ENCODE data around the gene ADAM12. TPM values are rescaled to one million over a fixed set of nuclear protein-coding genes. Genes with fewer than 3 reads are reported as not detected.

ADAM12 gene
- total RNA-seq, 1 experiment from 2014 or later: not detected

GRCh38 chr10:126245501-126245900 lies 142.8 kb downstream of the ADAM12 start:
- H3K9me3 ChIP-seq (ENCODE audit: control insufficient read depth in 1 of 2, insufficient read depth in 1 of 2, low read depth in 1 of 2, low read length in 2 of 2): no peaks in the 10 kb centered on the region
- ChIA-PET CTCF (no interaction called here), RAD21 (ENCODE audit: low non-redundant PET in 1 of 2, low total read pairs in 2 of 2, uncharacterized antibody in 2 of 2, unreplicated experiment in 2 of 2) (no interaction called here), POLR2A (no interaction called here)
- no peaks in the 10 kb centered on the region for H3K79me2 ChIP-seq (ENCODE audit: insufficient read depth, low read length)
- H3K27ac ChIP-seq (ENCODE audit: low read depth, low read length): no peak overlapping the region
- intact Hi-C loops (cut with micrococcal nuclease): no loop called here
- no peaks in the 10 kb centered on the region for H3K9me2 ChIP-seq (ENCODE audit: insufficient read depth)
- no peak for TF ChIP-seq CTCF (IDR thresholded peaks at IDR 0.05 in 2 of 3, conservative IDR thresholded peaks at IDR 0.05 in 1 of 3; ENCODE audit: borderline replicate concordance in 1 of 3, insufficient read depth in 1 of 3, low read depth in 2 of 3, low read length in 2 of 3)
- no peak for TF ChIP-seq ATF3 (IDR thresholded peaks at IDR 0.05)
- no peak for TF ChIP-seq TCF7L2 (IDR thresholded peaks at IDR 0.05; ENCODE audit: borderline replicate concordance, extremely low read depth, insufficient read depth, insufficient read length)
- no peak for TF ChIP-seq FOSL1 (IDR thresholded peaks at IDR 0.05; ENCODE audit: low read depth)
- TF ChIP-seq ZBTB33 (IDR thresholded peaks at IDR 0.05; ENCODE audit: extremely low read depth, insufficient replicate concordance, low read length): no peak
- no peak for TF ChIP-seq JUND (IDR thresholded peaks at IDR 0.05)
- TF ChIP-seq EZH2phosphoT487 (IDR thresholded peaks at IDR 0.05; ENCODE audit: borderline replicate concordance): no peak
- TF ChIP-seq MAX (IDR thresholded peaks at IDR 0.05): no peak
- TF ChIP-seq CBX3 (IDR thresholded peaks at IDR 0.05; ENCODE audit: low read depth): no peak
- no peak for TF ChIP-seq CEBPB (IDR thresholded peaks at IDR 0.05; ENCODE audit: low read depth)
- TF ChIP-seq EZH2 (IDR thresholded peaks at IDR 0.05): no peak
- no peak for TF ChIP-seq SP1 (IDR thresholded peaks at IDR 0.05; ENCODE audit: low read depth)
- no peak for TF ChIP-seq ELF1 (IDR thresholded peaks at IDR 0.05; ENCODE audit: borderline replicate concordance, low read depth)
- no peak for TF ChIP-seq EGR1 (IDR thresholded peaks at IDR 0.05; ENCODE audit: low read depth)
- no peak for TF ChIP-seq POLR2A (IDR thresholded peaks at IDR 0.05; ENCODE audit: borderline replicate concordance, extremely low read depth, insufficient read depth, insufficient read length)
- TF ChIP-seq SIN3A (IDR thresholded peaks at IDR 0.05; ENCODE audit: low read depth): no peak
- TF ChIP-seq ZFX (IDR thresholded peaks at IDR 0.05): no peak
- TF ChIP-seq POLR2AphosphoS5 (IDR thresholded peaks at IDR 0.05; ENCODE audit: low read depth, low read length): no peak
- no peak overlapping the region for H3K9ac ChIP-seq (ENCODE audit: low read length)
- no peaks in the 10 kb centered on the region for H3K36me3 ChIP-seq (ENCODE audit: control insufficient read depth in 1 of 2, insufficient read depth in 2 of 2, low read length in 2 of 2)
- H3K4me1 ChIP-seq (ENCODE audit: control insufficient read depth in 1 of 2, insufficient read depth in 2 of 2, low read length in 2 of 2): peaks cover 0 to 9% of the 10 kb centered on the region in 2 experiments; a peak in 1 of 4 replicates
- BruUV-seq (replicated peaks): no TSS peak
- no peak overlapping the region for H3K4me3 ChIP-seq (replicated peaks in 1 of 2; ENCODE audit: low read depth in 1 of 2, low read length in 2 of 2)
- no peak overlapping the region for H3K4me2 ChIP-seq (ENCODE audit: low read length)
- no peak overlapping the region for H2AFZ ChIP-seq (ENCODE audit: low read depth, low read length, poor library complexity, severe bottlenecking)
- ATAC-seq (no peak), DNase-seq (ENCODE audit: low read depth, low spot score) (no peak)
- H3K27me3 ChIP-seq (ENCODE audit: insufficient read depth, low read length): peaks cover 23% of the 10 kb centered on the region; the same call in 1 of the 2 replicates
- no peaks in the 10 kb centered on the region for H4K20me1 ChIP-seq (ENCODE audit: insufficient read depth)
